ENCODE data around the gene ZNF580.

DNA sequence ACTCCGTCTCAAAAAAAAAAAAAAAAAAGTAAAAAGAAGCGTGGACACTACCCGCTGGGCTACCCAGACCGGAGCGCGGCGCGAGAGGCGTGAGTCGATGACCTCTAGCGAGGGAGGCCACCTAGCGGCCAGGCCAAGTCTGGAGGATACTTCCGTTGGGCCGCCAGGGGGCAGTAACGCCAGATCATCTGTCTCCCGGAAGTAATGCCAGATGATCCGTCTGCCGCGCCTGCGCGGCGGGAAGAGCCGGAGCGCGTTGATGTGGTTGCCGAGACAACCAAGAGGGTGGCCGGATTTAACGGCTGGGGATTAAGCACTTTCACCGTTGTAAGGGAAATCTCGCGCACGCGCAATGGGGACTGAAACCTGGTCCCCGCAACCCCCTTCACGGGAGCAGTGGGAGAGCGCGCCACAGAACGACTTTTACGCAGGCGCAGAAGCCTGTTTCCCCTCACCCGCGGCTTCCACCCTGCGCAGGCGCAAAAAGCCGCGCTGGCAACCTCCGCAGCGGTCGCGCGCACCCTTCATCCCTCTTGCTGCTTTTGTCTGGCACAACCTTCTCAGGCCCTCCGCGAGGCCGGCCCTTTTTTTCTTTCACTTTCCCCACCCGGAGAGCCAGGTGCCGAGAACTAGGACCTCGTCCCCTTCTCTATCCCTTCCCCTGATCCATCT, 13.0 kb downstream of the ZNF580 start:
- TF ChIP-seq, protein P1, sequence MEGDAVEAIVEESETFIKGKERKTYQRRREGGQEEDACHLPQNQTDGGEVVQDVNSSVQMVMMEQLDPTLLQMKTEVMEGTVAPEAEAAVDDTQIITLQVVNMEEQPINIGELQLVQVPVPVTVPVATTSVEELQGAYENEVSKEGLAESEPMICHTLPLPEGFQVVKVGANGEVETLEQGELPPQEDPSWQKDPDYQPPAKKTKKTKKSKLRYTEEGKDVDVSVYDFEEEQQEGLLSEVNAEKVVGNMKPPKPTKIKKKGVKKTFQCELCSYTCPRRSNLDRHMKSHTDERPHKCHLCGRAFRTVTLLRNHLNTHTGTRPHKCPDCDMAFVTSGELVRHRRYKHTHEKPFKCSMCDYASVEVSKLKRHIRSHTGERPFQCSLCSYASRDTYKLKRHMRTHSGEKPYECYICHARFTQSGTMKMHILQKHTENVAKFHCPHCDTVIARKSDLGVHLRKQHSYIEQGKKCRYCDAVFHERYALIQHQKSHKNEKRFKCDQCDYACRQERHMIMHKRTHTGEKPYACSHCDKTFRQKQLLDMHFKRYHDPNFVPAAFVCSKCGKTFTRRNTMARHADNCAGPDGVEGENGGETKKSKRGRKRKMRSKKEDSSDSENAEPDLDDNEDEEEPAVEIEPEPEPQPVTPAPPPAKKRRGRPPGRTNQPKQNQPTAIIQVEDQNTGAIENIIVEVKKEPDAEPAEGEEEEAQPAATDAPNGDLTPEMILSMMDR (IDR thresholded peaks at IDR 0.05; ENCODE audit: low read length) = peak; percentile 99
- TF ChIP-seq EZH2 (IDR thresholded peaks at IDR 0.05; ENCODE audit: borderline replicate concordance, low read length) = no peak
